Colonic mucosa (tissue), 4 donors: ENCODE data around the gene CELSR1. TPM values are rescaled to one million over a fixed set of nuclear protein-coding genes. Genes with fewer than 3 reads are reported as not detected.

ENCODE experiments used
- DNase-seq: peaks from one replicate; pipeline ENCODE4 v3.0.0-alpha.2; 2020
- H3K27ac ChIP-seq: fragments of 200-600 bp; one replicate; pipeline ENCODE4 v1.8.0; 2021
- H3K27me3 ChIP-seq: fragments of 200-600 bp; one replicate; pipeline ENCODE4 v1.8.0; 2021
- H3K36me3 ChIP-seq: fragments of 200-600 bp; one replicate; pipeline ENCODE4 v1.8.0; 2021
- H3K4me1 ChIP-seq: fragments of 200-600 bp; one replicate; pipeline ENCODE4 v1.8.0; 2021; ENCODE audit warnings: mild to moderate bottlenecking
- H3K4me3 ChIP-seq: fragments of 200-600 bp; one replicate; pipeline ENCODE4 v1.8.0; 2021
- H3K9ac ChIP-seq, 2 donors: one replicate each; pipeline ENCODE4 v1.7.0; 2013; ENCODE audit warnings: control low read depth in 2 of 2, low read depth in 2 of 2, low read length in 2 of 2
- H3K9me3 ChIP-seq: fragments of 200-600 bp; one replicate; pipeline ENCODE4 v1.8.0; 2021
- CTCF ChIP-seq: fragments of 200-600 bp; IDR thresholded peaks from one replicate; pipeline ENCODE4 v1.8.0; 2022; ENCODE audit warnings: antibody characterized with exemption, mild to moderate bottlenecking
- intact Hi-C: fragments of 100-400 bp; cut with DNase I; formaldehyde crosslinking; loops from one replicate; pipeline ENCODE4 v1.14.1; 2022
- total RNA-seq, 2 donors: library from RNA; stranded (reverse); fragmentation: NEBNext Ultra II Directional in 1 of 2; extraction: Animal tissue kit (Norgen Biotek cat#: 25700) in 1 of 2; gene quantifications; one replicate each; pipeline ENCODE4 v1.2.1, GENCODE V29; 2021
- donor health status: healthy.
- donor health status: DM: no; HTN: no; CAD: no.
- donor health status: DM: no; HTN: no; CAD: no.

Gene CELSR1
- total RNA-seq, 2 donors from 2014 or later, result 2.7 to 7.8 TPM

- intact Hi-C loops, result no loop called here
- Histone ChIP-seq H3K4me1 (no peaks in the 10 kb centered on the region), H3K27ac (no peak overlapping the region), H3K36me3 (peaks cover 9% of the 10 kb centered on the region), H3K9ac (no peak overlapping the region), H3K27me3 (no peaks in the 10 kb centered on the region), H3K4me3 (no peak overlapping the region), H3K9me3 (no peaks in the 10 kb centered on the region)
- DNase-seq, result no peak
- no peak for TF ChIP-seq CTCF
Observed at GRCh38 chr22:46350121-46350520, 187.3 kb downstream of the CELSR1 start.

- H3K9ac ChIP-seq, result no peak overlapping the region
- H3K27ac ChIP-seq, result no peak overlapping the region
- H3K4me3 ChIP-seq, result no peak overlapping the region
- H3K9me3 ChIP-seq, result no peaks in the 10 kb centered on the region
- TF ChIP-seq CTCF, result no peak
- no peaks in the 10 kb centered on the region for H3K27me3 ChIP-seq
- peaks cover 9% of the 10 kb centered on the region for H3K36me3 ChIP-seq
- DNase-seq, result no peak
- H3K4me1 ChIP-seq, result no peaks in the 10 kb centered on the region
- intact Hi-C loops, result no loop called here
Observed at GRCh38 chr22:46349681-46350080, 187.7 kb downstream of the CELSR1 start.

GRCh38 chr22:46349238-46349637 lies 188.2 kb downstream of the CELSR1 start:
- Histone ChIP-seq H3K4me3 (no peak overlapping the region), H3K27ac (no peak overlapping the region), H3K27me3 (no peaks in the 10 kb centered on the region), H3K9ac (no peak overlapping the region), H3K36me3 (peaks cover 9% of the 10 kb centered on the region), H3K4me1 (no peaks in the 10 kb centered on the region), H3K9me3 (no peaks in the 10 kb centered on the region)
- DNase-seq, result no peak
- TF ChIP-seq CTCF, result no peak
- intact Hi-C loops, result no loop called here

GRCh38 chr22:46348099-46348695 lies 189.2 kb downstream of the CELSR1 start:
- Histone ChIP-seq H3K27ac (no peak overlapping the region), H3K4me1 (no peaks in the 10 kb centered on the region), H3K36me3 (peaks cover 19% of the 10 kb centered on the region), H3K9me3 (no peaks in the 10 kb centered on the region), H3K27me3 (no peaks in the 10 kb centered on the region), H3K4me3 (no peak overlapping the region), H3K9ac (no peak overlapping the region)
- no peak for DNase-seq
- intact Hi-C loops, result no loop called here
- TF ChIP-seq CTCF, result no peak

- no peak for TF ChIP-seq CTCF
- no peaks in the 10 kb centered on the region for H3K27me3 ChIP-seq
- H3K4me1 ChIP-seq, result no peaks in the 10 kb centered on the region
- DNase-seq, result no peak
- H3K9me3 ChIP-seq, result no peaks in the 10 kb centered on the region
- H3K9ac ChIP-seq, result no peak overlapping the region
- H3K27ac ChIP-seq, result no peak overlapping the region
- H3K4me3 ChIP-seq, result no peak overlapping the region
- H3K36me3 ChIP-seq, result peaks cover 22% of the 10 kb centered on the region
- intact Hi-C loops, result no loop called here
Observed at GRCh38 chr22:46347646-46348045, 189.8 kb downstream of the CELSR1 start.
